Omental fat pad (tissue), 4 donors: ENCODE data around the gene CLEC7A. TPM values are rescaled to one million over a fixed set of nuclear protein-coding genes. Genes with fewer than 3 reads are reported as not detected.

Source experiments
- ATAC-seq: fragments of 150-250 bp; one replicate; pipeline ENCODE4 v1.9.1; 2016; ENCODE audit warnings: mild to moderate bottlenecking, moderate library complexity; ENCODE audit not compliant: low FRiP score
- DNase-seq: peaks from one replicate; pipeline ENCODE4 v3.0.0-alpha.2; 2019; ENCODE audit warnings: low spot score
- total RNA-seq, 4 donors: library from RNA; depleted of rRNA; stranded (reverse); fragments of >200 nt; gene quantifications; one replicate each; pipeline ENCODE4 v1.1.0, GENCODE V29; 2016
- TF ChIP-seq, protein P1 (sequence below), 3 donors: fragments of 450-650 bp; IDR thresholded peaks; one replicate each; pipeline ENCODE4 v1.5.1; 2016 to 2017; ENCODE audit warnings: antibody characterized with exemption in 3 of 3, mild to moderate bottlenecking in 3 of 3, moderate library complexity in 2 of 3

Gene CLEC7A
- total RNA-seq, 4 donors from 2014 or later = 12.6 to 27.6 (median 18.8) TPM

DNA sequence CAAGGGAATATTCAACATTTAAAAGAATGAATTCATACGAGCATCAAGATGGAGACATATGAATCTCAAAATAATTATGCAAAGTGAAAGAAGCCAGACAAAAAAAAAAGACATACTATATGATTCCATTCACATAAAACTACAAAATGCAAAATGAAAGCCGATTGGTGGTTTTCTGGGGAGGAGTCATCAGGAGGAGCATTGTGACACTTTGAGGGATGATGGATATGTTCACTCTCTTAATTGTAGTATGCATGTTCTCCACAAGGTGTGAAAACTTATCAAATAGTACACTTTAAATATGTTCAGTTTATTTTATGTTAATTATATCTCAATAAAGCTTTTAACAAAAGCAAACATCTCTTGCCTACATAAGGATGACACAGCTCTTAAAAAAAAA is 28.4 kb upstream of the CLEC7A start:
- no peak for ATAC-seq
- TF ChIP-seq, protein P1, sequence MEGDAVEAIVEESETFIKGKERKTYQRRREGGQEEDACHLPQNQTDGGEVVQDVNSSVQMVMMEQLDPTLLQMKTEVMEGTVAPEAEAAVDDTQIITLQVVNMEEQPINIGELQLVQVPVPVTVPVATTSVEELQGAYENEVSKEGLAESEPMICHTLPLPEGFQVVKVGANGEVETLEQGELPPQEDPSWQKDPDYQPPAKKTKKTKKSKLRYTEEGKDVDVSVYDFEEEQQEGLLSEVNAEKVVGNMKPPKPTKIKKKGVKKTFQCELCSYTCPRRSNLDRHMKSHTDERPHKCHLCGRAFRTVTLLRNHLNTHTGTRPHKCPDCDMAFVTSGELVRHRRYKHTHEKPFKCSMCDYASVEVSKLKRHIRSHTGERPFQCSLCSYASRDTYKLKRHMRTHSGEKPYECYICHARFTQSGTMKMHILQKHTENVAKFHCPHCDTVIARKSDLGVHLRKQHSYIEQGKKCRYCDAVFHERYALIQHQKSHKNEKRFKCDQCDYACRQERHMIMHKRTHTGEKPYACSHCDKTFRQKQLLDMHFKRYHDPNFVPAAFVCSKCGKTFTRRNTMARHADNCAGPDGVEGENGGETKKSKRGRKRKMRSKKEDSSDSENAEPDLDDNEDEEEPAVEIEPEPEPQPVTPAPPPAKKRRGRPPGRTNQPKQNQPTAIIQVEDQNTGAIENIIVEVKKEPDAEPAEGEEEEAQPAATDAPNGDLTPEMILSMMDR (IDR thresholded peaks at IDR 0.05) = no peak
- DNase-seq = no peak

DNA sequence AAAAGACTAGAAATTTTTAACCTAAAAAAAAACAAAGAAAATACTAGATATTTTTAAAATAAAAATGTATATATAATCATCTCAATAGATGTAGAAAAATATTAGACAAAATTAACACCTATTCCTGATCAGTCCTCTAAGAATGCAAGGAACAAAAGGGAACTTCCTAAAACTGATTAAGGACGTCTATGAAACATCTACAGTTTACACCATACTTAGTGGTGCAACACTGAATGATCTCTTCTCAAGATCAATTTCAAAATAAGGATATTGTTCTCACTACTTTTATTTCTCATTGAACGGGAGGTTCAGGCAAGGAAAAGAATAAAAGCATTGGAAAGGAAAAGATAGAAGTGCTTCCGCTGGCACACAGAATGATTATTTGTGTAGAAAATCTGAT is 26.0 kb upstream of the CLEC7A start:
- DNase-seq = no peak
- no peak for ATAC-seq
- TF ChIP-seq, protein P1 (IDR thresholded peaks at IDR 0.05) = no peak

DNA sequence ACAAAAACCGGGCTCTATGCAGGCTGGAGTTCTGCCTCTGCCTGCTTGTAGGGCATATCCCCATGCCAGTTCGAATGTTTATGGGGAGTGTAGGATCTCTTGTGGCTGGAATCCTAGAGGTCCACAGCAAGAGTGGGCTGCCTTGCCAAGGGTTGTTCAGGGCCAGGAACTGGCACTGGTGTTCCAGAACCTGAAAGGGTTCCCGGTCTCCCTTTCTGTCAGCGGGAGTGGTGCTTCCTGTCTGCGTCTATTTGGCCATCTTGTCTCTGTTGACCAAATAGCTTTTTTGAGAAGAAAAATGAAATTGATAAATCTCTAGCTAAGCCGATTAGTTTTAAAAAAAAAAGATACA is 24.1 kb upstream of the CLEC7A start:
- ATAC-seq = no peak

DNA sequence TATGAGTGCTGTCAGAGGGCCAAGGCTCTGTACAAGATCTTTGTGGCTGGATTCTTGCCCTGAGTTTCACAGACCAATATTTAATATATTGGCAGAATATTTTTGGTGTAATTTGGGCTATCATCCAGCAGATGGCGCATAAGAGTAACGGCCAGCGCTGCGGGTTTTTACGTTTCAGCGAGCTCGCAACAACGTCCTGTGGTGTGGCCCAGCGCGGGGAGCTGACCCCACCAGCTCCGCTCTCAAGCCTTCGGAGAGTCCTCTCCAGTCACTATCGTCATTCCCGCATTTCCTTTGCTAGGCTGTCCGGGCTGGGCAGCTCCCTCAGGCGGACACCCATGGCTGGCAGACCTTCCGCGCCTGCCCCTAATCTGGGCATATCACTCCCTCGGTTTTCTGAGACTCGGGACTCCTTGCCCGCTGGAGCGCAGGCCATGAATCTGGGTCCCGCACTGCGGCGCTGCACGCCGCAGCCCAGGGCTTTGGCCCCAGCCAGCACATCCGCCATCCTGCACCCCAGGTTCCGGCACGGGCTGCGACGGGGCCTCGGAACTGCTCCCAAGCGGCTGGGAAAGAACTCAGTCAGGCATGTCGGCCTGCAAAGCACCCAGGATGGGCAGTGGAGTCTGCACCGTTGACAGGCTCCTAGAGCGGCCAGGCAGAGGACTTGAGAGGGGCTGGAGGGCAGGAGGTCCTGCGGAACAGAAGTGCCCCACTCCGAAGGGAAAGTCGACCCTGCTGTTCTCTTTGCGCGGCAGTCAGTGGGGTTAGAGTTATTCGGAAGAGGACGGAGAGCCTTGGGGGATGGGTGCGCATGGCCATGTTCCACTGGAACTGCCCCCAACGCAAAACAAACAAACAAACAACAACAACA is 23.5 kb upstream of the CLEC7A start:
- peak; percentile 29 for DNase-seq
- TF ChIP-seq, protein P1 (IDR thresholded peaks at IDR 0.05) = peak in 2 of 3 donors; percentile 65 to 69
- ATAC-seq = peak; percentile 95

More for the DNA sequence above, 24.1 kb upstream of the CLEC7A start:
- TF ChIP-seq, protein P1 (IDR thresholded peaks at IDR 0.05) = no peak
- no peak for DNase-seq

DNA sequence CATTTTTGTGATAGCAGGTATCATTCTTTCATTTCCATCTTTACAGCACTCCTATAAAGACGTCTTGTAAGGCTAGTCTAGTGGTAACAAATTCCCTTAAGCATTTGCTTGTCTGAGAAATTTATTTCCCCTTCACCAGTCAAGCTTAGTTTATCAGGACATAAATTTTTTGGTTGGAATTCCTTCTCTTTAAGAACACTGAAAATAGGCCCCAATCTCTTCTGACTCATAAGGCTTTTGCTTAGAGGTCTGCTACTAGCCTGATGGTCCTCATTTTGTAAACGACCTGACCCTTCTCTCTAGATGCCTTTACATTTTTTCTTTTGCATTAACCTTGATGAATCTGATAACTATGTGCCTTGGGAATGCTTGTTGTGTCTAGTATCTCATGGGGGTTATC is 21.6 kb upstream of the CLEC7A start:
- TF ChIP-seq, protein P1 (IDR thresholded peaks at IDR 0.05) = no peak
- no peak for ATAC-seq

DNA sequence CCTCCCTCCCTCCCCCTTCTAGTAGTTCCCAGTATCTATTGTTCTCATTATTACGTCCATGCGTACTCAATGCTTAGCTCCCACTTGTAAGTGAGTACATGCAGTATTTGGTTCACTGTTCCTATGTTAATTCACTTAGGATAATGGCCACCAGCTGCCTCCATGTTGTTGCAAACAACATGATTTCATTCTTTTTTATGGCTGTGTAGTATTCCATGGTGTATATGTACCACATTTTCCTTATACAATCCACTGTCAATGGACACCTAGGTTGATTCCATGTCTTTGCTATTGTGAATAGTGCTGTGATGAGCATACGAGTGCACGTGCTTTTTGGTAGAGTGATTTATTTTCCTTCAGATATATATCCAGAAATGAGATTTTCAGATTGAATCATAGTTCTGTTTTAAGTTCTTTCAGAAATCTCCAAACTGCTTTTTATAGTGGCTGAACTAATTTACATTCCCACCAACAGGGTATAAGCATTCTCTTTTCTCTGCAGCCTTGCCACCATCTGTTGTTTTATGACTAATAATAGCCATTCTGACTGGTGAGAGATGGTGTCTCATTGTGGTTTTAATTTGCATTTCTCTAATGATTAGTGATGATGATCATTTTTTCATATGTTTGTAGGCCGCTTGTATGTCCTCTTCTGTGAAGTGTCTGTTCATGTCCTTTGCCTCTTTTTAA is 17.9 kb upstream of the CLEC7A start:
- ATAC-seq (no peak), DNase-seq (no peak)
- TF ChIP-seq, protein P1 (IDR thresholded peaks at IDR 0.05) = no peak

More for the DNA sequence above, 21.6 kb upstream of the CLEC7A start:
- no peak for DNase-seq
